ENCODE measurements around the gene SARS1.

DNA sequence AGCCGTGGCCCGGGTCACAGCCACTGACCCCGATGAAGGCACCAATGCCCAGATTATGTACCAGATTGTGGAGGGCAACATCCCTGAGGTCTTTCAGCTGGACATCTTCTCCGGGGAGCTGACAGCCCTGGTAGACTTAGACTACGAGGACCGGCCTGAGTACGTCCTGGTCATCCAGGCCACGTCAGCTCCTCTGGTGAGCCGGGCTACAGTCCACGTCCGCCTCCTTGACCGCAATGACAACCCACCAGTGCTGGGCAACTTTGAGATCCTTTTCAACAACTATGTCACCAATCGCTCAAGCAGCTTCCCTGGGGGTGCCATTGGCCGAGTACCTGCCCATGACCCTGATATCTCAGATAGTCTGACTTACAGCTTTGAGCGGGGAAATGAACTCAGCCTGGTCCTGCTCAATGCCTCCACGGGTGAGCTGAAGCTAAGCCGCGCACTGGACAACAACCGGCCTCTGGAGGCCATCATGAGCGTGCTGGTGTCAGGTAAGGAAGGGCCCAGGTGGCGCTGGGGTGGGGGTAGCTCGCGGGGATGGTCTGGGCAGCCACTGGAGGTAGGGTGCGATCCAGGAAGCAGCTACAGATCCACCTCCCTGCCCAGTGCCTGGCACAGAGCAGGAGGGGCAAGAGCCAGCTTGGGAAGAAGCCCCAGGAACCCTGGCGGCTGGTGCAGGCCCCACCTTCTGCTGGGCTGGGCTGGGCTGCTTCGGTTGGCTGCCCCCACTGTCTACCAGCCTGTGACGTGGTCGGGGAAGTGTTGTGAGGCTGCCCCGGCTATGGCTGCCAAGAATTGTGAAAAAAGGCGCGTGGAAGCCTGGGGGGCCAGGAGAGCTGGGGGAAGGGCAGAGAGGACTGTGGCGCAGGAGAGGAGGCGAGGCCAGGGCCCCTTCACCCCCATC is 39.4 kb downstream of the SARS1 start:
- TF ChIP-seq EZH2phosphoT487 (IDR thresholded peaks at IDR 0.05; ENCODE audit: insufficient read depth, low read depth) = no peak
- TF ChIP-seq EZH2 (IDR thresholded peaks at IDR 0.05; ENCODE audit: insufficient read depth, poor library complexity, severe bottlenecking) = no peak
